IMR-90 (cell line): Measurements from ENCODE around the gene TRNT1. TPM values are rescaled to one million over a fixed set of nuclear protein-coding genes. Genes with fewer than 3 reads are reported as not detected.

Source experiments
- ATAC-seq: fragments of 200-7000 bp; cut with Tn5 transposase; 2 replicates; pipeline ENCODE4 v1.9.1; 2020; ENCODE audit warnings: low read depth, mild to moderate bottlenecking, moderate library complexity
- BruUV-seq: library from RNA; stranded (reverse); fragments of 400-500 nt; replicated peaks from 2 replicates; lab custom pipeline; 2021; lab: Mats Ljungman, UMichigan
- CTCF ChIA-PET: fragments of 300-600 bp; formaldehyde crosslinking; extraction: SDS; loops from one replicate; lab custom pipeline; 2021; ENCODE audit warnings: antibody characterized with exemption; lab: Yijun Ruan, JAX
- POLR2A ChIA-PET: fragments of 300-600 bp; sonication (Branson Sonifier 250); formaldehyde crosslinking; loops from one replicate; lab custom pipeline; 2022; ENCODE audit warnings: antibody characterized with exemption; ENCODE audit not compliant: unreplicated experiment; lab: Charles Lee
- DNase-seq: peaks from one replicate; pipeline ENCODE4 v3.0.0; 2013
- H2AFZ ChIP-seq: replicated peaks from 2 replicates; pipeline ENCODE3; 2013; ENCODE audit warnings: low read length, mild to moderate bottlenecking; ENCODE audit not compliant: poor library complexity
- H2AK5ac ChIP-seq: 2 replicates; pipeline ENCODE4 v1.6.1; 2013; ENCODE audit warnings: low read depth, low read length, inconsistent platforms
- H2AK9ac ChIP-seq: replicated peaks from 2 replicates; pipeline ENCODE3; 2013; ENCODE audit warnings: mild to moderate bottlenecking, low read depth, low read length, moderate library complexity; ENCODE audit not compliant: poor library complexity
- H2BK120ac ChIP-seq: 2 replicates; pipeline ENCODE4 v1.6.1; 2013; ENCODE audit warnings: low read depth, low read length, inconsistent platforms
- H2BK15ac ChIP-seq: 3 replicates; pipeline ENCODE4 v1.6.1; 2013; ENCODE audit warnings: low read depth, low read length, inconsistent platforms
- H2BK20ac ChIP-seq: 2 replicates; pipeline ENCODE4 v1.6.1; 2013; ENCODE audit warnings: low read depth, mild to moderate bottlenecking, inconsistent platforms, low read length, moderate library complexity
- H2BK5ac ChIP-seq: 2 replicates; pipeline ENCODE4 v1.6.1; 2013; ENCODE audit warnings: mild to moderate bottlenecking, low read depth, low read length, inconsistent platforms; ENCODE audit not compliant: poor library complexity, severe bottlenecking
- H3K14ac ChIP-seq: replicated peaks from 2 replicates; pipeline ENCODE4 v1.6.1; 2013; ENCODE audit warnings: low read depth, low read length, inconsistent platforms
- H3K18ac ChIP-seq: 2 replicates; pipeline ENCODE4 v1.6.1; 2013; ENCODE audit warnings: low read depth, low read length, control low read depth
- H3K23ac ChIP-seq: 2 replicates; pipeline ENCODE4 v1.6.1; 2013; ENCODE audit warnings: low read depth, low read length, inconsistent platforms
- H3K27ac ChIP-seq: 2 replicates; pipeline ENCODE4 v1.5.1; 2013; ENCODE audit warnings: mild to moderate bottlenecking, control low read depth, low read length; ENCODE audit not compliant: insufficient read depth
- H3K27me3 ChIP-seq: 2 replicates; pipeline ENCODE4 v1.6.1; 2013; ENCODE audit warnings: low read length; ENCODE audit not compliant: control insufficient read depth, insufficient read depth
- H3K36me3 ChIP-seq: 2 replicates; pipeline ENCODE4 v1.6.1; 2013; ENCODE audit warnings: low read length, mixed read lengths; ENCODE audit not compliant: control insufficient read depth, insufficient read depth
- H3K4ac ChIP-seq: 2 replicates; pipeline ENCODE4 v1.6.1; 2013; ENCODE audit warnings: low read depth, low read length, inconsistent platforms
- H3K4me1 ChIP-seq: 2 replicates; pipeline ENCODE4 v1.6.1; 2013; ENCODE audit warnings: low read length, mixed read lengths; ENCODE audit not compliant: control insufficient read depth, insufficient read depth
- H3K4me2 ChIP-seq: 2 replicates; pipeline ENCODE4 v1.6.1; 2013; ENCODE audit warnings: low read depth, mild to moderate bottlenecking, control low read depth, low read length, moderate library complexity
- H3K4me3 ChIP-seq: 2 replicates; pipeline ENCODE4 v1.5.1; 2013; ENCODE audit warnings: low read depth, mild to moderate bottlenecking, control low read depth, low read length, moderate library complexity; ENCODE audit not compliant: insufficient read depth
- H3K56ac ChIP-seq: 2 replicates; pipeline ENCODE4 v1.6.1; 2013; ENCODE audit warnings: low read length, inconsistent platforms; ENCODE audit not compliant: insufficient read depth; ENCODE audit errors: extremely low read depth
- H3K79me1 ChIP-seq, 2 experiments: 2 replicates each; pipeline ENCODE4 v1.6.1; 2013; ENCODE audit warnings: low read length in 2 of 2, inconsistent platforms in 1 of 2, low read depth in 1 of 2
- H3K9ac ChIP-seq: 2 replicates; pipeline ENCODE4 v1.6.1; 2013; ENCODE audit warnings: low read depth, low read length, control low read depth
- H3K9me1 ChIP-seq: 2 replicates; pipeline ENCODE4 v1.6.1; 2013; ENCODE audit warnings: low read length, inconsistent platforms; ENCODE audit not compliant: insufficient read depth
- H3K9me3 ChIP-seq: 2 replicates; pipeline ENCODE4 v1.6.1; 2013; ENCODE audit warnings: low read length; ENCODE audit not compliant: control insufficient read depth, insufficient read depth
- H4K20me1 ChIP-seq: 2 replicates; pipeline ENCODE4 v1.6.1; 2013; ENCODE audit warnings: low read length, inconsistent platforms; ENCODE audit not compliant: insufficient read depth
- H4K5ac ChIP-seq: 2 replicates; pipeline ENCODE4 v1.6.1; 2013; ENCODE audit warnings: mild to moderate bottlenecking, low read depth, low read length, control low read depth
- H4K8ac ChIP-seq, 2 experiments: 2 replicates each; pipeline ENCODE4 v1.6.1; 2013; ENCODE audit warnings: low read depth in 2 of 2, low read length in 2 of 2, control low read depth in 1 of 2, inconsistent platforms in 1 of 2
- H4K91ac ChIP-seq: 2 replicates; pipeline ENCODE4 v1.6.1; 2013; ENCODE audit warnings: low read depth, low read length, inconsistent platforms; ENCODE audit not compliant: insufficient read depth
- BHLHE40 ChIP-seq: fragments of 150-350 bp; IDR thresholded peaks from 2 replicates; pipeline ENCODE4 v1.6.1; 2016; ENCODE audit warnings: mild to moderate bottlenecking, low read depth, low read length
- CEBPB ChIP-seq: IDR thresholded peaks from 2 replicates; pipeline ENCODE4 v1.6.1; 2012; ENCODE audit warnings: low read depth, low read length, improper control_type of control experiment
- CHD1 ChIP-seq: IDR thresholded peaks from 2 replicates; pipeline ENCODE4 v1.6.1; 2012; ENCODE audit warnings: low read depth, low read length, improper control_type of control experiment
- FOS ChIP-seq: fragments of 150-350 bp; IDR thresholded peaks from 2 replicates; pipeline ENCODE4 v1.6.1; 2016; ENCODE audit warnings: low read depth, low read length
- MAFK ChIP-seq: IDR thresholded peaks from 2 replicates; pipeline ENCODE4 v1.6.1; 2012; ENCODE audit warnings: low read depth, low read length, improper control_type of control experiment
- MAZ ChIP-seq: IDR thresholded peaks from 2 replicates; pipeline ENCODE4 v1.6.1; 2012; ENCODE audit warnings: low read depth, mild to moderate bottlenecking, low read length, improper control_type of control experiment, moderate library complexity, borderline replicate concordance
- MXI1 ChIP-seq: IDR thresholded peaks from 2 replicates; pipeline ENCODE4 v1.6.1; 2012; ENCODE audit warnings: low read depth, mild to moderate bottlenecking, low read length, moderate library complexity, borderline replicate concordance
- NFE2L2 ChIP-seq: fragments of 150-350 bp; IDR thresholded peaks from 2 replicates; pipeline ENCODE4 v1.6.1; 2016; ENCODE audit warnings: low read depth, mild to moderate bottlenecking, low read length
- POLR2A ChIP-seq: IDR thresholded peaks from 2 replicates; pipeline ENCODE4 v1.6.1; 2012; ENCODE audit warnings: mild to moderate bottlenecking, low read depth, low read length
- RAD21 ChIP-seq: IDR thresholded peaks from 2 replicates; pipeline ENCODE4 v1.6.1; 2012; ENCODE audit warnings: low read length, improper control_type of control experiment
- RCOR1 ChIP-seq: IDR thresholded peaks from 2 replicates; pipeline ENCODE4 v1.6.1; 2012; ENCODE audit warnings: mild to moderate bottlenecking, low read length, improper control_type of control experiment; ENCODE audit not compliant: insufficient replicate concordance
- RFX5 ChIP-seq: IDR thresholded peaks from 2 replicates; pipeline ENCODE4 v1.8.0; 2012; ENCODE audit warnings: low read depth, mild to moderate bottlenecking, low read length, moderate library complexity
- SMC3 ChIP-seq: fragments of 150-350 bp; IDR thresholded peaks from 2 replicates; pipeline ENCODE4 v1.6.1; 2016; ENCODE audit warnings: low read depth, mild to moderate bottlenecking, antibody characterized with exemption, low read length, moderate library complexity
- USF2 ChIP-seq: fragments of 150-350 bp; IDR thresholded peaks from 2 replicates; pipeline ENCODE4 v1.6.1; 2017; ENCODE audit warnings: mild to moderate bottlenecking, antibody characterized with exemption, low read length, low read depth
- WGBS, 2 experiments: methylation state at CpG; one replicate each; pipeline versions ENCODE4 v1.1.5 to v1.1.7; 2013; ENCODE audit warnings: missing lambda C conversion rate in 2 of 2; ENCODE audit not compliant: insufficient read length in 1 of 2; ENCODE audit errors: extremely low coverage in 2 of 2; 5-methylcytosine and 5-hydroxymethylcytosine counted together
- dilution Hi-C: fragments of 300-500 bp; cut with HindIII; formaldehyde crosslinking; loops from one replicate; pipeline ENCODE4 v1.14.3; 2018; ENCODE audit warnings: low sequenced_read_pairs; ENCODE audit not compliant: unreplicated experiment
- in situ Hi-C: fragments of 300-500 bp; cut with MboI; formaldehyde crosslinking; loops from 3 replicates; pipeline ENCODE4 v1.14.3; 2019; ENCODE audit warnings: low sequenced_read_pairs, inconsistent platforms, mixed read lengths
- intact Hi-C: fragments of 100-400 bp; cut with micrococcal nuclease; formaldehyde crosslinking; loops from 2 replicates; pipeline ENCODE4 v1.10.0; 2022
- polyA plus RNA-seq, 3 experiments: library from polyadenylated mRNA; depleted of rRNA; stranded (reverse); fragments of >200 nt; gene quantifications; 2 replicates each; pipeline ENCODE4 v1.2.3, GENCODE V29; 2012; ENCODE audit warnings: low replicate concordance in 1 of 3
- total RNA-seq: library from RNA; depleted of rRNA; stranded (reverse); fragments of >200 nt; gene quantifications from 2 replicates; pipeline ENCODE4 v1.2.3, GENCODE V29; 2012
- TF ChIP-seq, protein P1 (sequence below): conservative IDR thresholded peaks from 2 replicates; pipeline ENCODE4 v1.5.1; 2012; ENCODE audit warnings: mild to moderate bottlenecking, low read depth, low read length, improper control_type of control experiment

TRNT1 gene
- total and polyA plus RNA-seq, 2 of the 4 experiments (the other 2 are of a cell fraction), result 11.8 to 12.3 TPM

DNA sequence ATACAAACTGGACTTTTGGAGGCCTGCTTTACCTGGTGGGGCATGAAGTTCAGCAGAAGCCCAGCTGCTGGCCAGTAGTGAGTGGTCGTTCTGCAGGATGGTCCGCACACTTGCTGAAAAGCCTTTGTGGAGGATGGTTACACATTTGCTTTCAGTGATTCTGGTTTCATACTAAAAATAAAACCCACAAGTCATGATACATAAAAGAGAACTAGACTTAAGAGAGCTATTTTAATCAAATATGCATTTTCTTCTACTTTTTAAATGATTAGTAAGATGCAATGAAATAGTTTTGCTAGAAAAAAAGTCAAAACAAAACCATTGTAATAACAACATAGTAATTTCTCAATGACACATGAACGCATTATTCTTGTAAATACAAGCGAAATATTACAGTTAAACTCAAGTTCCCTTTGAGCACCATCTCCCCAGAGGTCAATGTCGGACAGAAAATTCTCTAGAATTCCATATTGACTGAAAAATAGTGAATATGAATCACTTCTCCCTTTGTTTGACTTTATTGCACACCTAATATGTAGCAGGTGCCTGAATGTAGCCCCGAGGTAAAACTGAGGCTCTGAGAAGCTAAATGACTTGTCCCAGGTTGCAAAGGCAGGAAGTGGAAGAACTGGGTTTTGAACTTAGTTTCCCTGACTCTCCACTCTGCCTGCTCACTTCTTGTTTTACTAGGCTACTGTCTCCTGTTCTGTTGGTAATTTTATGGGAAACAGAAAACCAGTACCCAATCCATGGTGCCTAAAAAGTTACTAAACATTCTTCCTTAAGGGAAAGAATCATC lies 24.9 kb upstream of the TRNT1 start:
- POLR2A ChIA-PET, result no interaction called here
- WGBS, 2 experiments, result 80% methylated on average over 2 of the region's 6 CpGs; no CpG with 5 or more reads in 1 of the 2 experiments
- H4K20me1 ChIP-seq, result no peaks in the 10 kb centered on the region
- H3K9me3 ChIP-seq, result 0 out of 2 replicates have a peak, but pooled peaks cover 2% of the 10 kb centered on the region
- H4K8ac ChIP-seq, result no peak overlapping the region
- H3K18ac ChIP-seq, result no peak overlapping the region
- no peak overlapping the region for H2AK5ac ChIP-seq
- H3K23ac ChIP-seq, result no peak overlapping the region
- ATAC-seq (no peak), DNase-seq (no peak)
- H2BK20ac ChIP-seq, result no peak overlapping the region
- no peaks in the 10 kb centered on the region for H3K79me1 ChIP-seq
- in situ Hi-C loops (no loop called here), intact Hi-C loops (no loop called here), dilution Hi-C loops (no loop called here)
- H3K4me1 ChIP-seq, result no peaks in the 10 kb centered on the region
- H3K9ac ChIP-seq, result no peak overlapping the region
- H4K5ac ChIP-seq, result no peak overlapping the region
- no peak overlapping the region for H3K27ac ChIP-seq
- H3K4me3 ChIP-seq, result no peak overlapping the region
- no peak overlapping the region for H3K56ac ChIP-seq
- H3K27me3 ChIP-seq, result no peaks in the 10 kb centered on the region
- no peak overlapping the region for H3K4ac ChIP-seq
- no peak overlapping the region for H3K14ac ChIP-seq
- no peak overlapping the region for H2BK15ac ChIP-seq
- CTCF ChIA-PET, result no interaction called here
- BruUV-seq, result no TSS peak
- H2BK5ac ChIP-seq, result no peak overlapping the region
- no peak overlapping the region for H2BK120ac ChIP-seq
- H4K91ac ChIP-seq, result no peak overlapping the region
- no peak overlapping the region for H2AFZ ChIP-seq
- H3K4me2 ChIP-seq, result no peak overlapping the region
- no peak overlapping the region for H2AK9ac ChIP-seq
- H3K9me1 ChIP-seq, result no peaks in the 10 kb centered on the region
- no peaks in the 10 kb centered on the region for H3K36me3 ChIP-seq
- TF ChIP-seq FOS (no peak), MAFK (no peak), POLR2A (no peak), BHLHE40 (no peak), RCOR1 (no peak), RFX5 (no peak), RAD21 (no peak), CHD1 (no peak), SMC3 (no peak), MXI1 (no peak), NFE2L2 (no peak), MAZ (no peak), USF2 (no peak), CEBPB (no peak)
- TF ChIP-seq, protein P1, sequence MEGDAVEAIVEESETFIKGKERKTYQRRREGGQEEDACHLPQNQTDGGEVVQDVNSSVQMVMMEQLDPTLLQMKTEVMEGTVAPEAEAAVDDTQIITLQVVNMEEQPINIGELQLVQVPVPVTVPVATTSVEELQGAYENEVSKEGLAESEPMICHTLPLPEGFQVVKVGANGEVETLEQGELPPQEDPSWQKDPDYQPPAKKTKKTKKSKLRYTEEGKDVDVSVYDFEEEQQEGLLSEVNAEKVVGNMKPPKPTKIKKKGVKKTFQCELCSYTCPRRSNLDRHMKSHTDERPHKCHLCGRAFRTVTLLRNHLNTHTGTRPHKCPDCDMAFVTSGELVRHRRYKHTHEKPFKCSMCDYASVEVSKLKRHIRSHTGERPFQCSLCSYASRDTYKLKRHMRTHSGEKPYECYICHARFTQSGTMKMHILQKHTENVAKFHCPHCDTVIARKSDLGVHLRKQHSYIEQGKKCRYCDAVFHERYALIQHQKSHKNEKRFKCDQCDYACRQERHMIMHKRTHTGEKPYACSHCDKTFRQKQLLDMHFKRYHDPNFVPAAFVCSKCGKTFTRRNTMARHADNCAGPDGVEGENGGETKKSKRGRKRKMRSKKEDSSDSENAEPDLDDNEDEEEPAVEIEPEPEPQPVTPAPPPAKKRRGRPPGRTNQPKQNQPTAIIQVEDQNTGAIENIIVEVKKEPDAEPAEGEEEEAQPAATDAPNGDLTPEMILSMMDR, result no peak
